ENCODE results near the gene SAP130.
A peak's percentile ranks its signal among the peaks of the same experiment; 100 is the strongest.

SAP130 gene

GRCh38 chr2:128027278-128027800 lies 520 bp downstream of the SAP130 start:
- Histone ChIP-seq H3K4me3 (peak overlapping the region; percentile 71 to 100 (median 95)), H3K27ac (peak overlapping the region; percentile 65 to 97 (median 92))

- Histone ChIP-seq H3K27ac (peak overlapping the region in 19 of 21 experiments; percentile 48 to 97 (median 83)), H3K4me3 (peak overlapping the region; percentile 71 to 100 (median 95))
Observed at GRCh38 chr2:128026448-128027277, 1.2 kb downstream of the SAP130 start.

- no peak overlapping the region for H3K4me3 ChIP-seq
- no peak overlapping the region for H3K27ac ChIP-seq
Observed at GRCh38 chr2:128024816-128025215, 3.0 kb downstream of the SAP130 start.

- Histone ChIP-seq H3K27ac (no peak overlapping the region), H3K4me3 (no peak overlapping the region)
Observed at GRCh38 chr2:128017561-128017960, 10.3 kb downstream of the SAP130 start.

GRCh38 chr2:128016620-128017019 lies 11.2 kb downstream of the SAP130 start:
- H3K4me3 ChIP-seq = no peak overlapping the region
- H3K27ac ChIP-seq = no peak overlapping the region

- Histone ChIP-seq H3K4me3 (no peak overlapping the region), H3K27ac (no peak overlapping the region)
Observed at GRCh38 chr2:128012698-128013097, 15.2 kb downstream of the SAP130 start.

- no peak overlapping the region for H3K27ac ChIP-seq
- H3K4me3 ChIP-seq = no peak overlapping the region
Observed at GRCh38 chr2:128008074-128008672, 19.7 kb downstream of the SAP130 start.

- no peak overlapping the region for H3K27ac ChIP-seq
- no peak overlapping the region for H3K4me3 ChIP-seq
Observed at GRCh38 chr2:128004509-128004908, 23.4 kb downstream of the SAP130 start.

- no peak overlapping the region for H3K4me3 ChIP-seq
- H3K27ac ChIP-seq = no peak overlapping the region
Observed at GRCh38 chr2:128003463-128003862, 24.4 kb downstream of the SAP130 start.

- Histone ChIP-seq H3K4me3 (no peak overlapping the region), H3K27ac (no peak overlapping the region)
Observed at GRCh38 chr2:127996160-127996559, 31.7 kb downstream of the SAP130 start.

GRCh38 chr2:127995725-127996124 lies 32.1 kb downstream of the SAP130 start:
- Histone ChIP-seq H3K4me3 (no peak overlapping the region), H3K27ac (no peak overlapping the region)

GRCh38 chr2:127993659-127994058 lies 34.2 kb downstream of the SAP130 start:
- H3K4me3 ChIP-seq = no peak overlapping the region
- H3K27ac ChIP-seq = no peak overlapping the region

- H3K27ac ChIP-seq = no peak overlapping the region
- H3K4me3 ChIP-seq = no peak overlapping the region
Observed at GRCh38 chr2:127991742-127992141, 36.1 kb downstream of the SAP130 start.

GRCh38 chr2:127986548-127987079 lies 41.2 kb downstream of the SAP130 start:
- no peak overlapping the region for H3K27ac ChIP-seq
- H3K4me3 ChIP-seq = no peak overlapping the region

- Histone ChIP-seq H3K27ac (no peak overlapping the region), H3K4me3 (no peak overlapping the region)
Observed at GRCh38 chr2:127985735-127986134, 42.1 kb downstream of the SAP130 start.

GRCh38 chr2:127985026-127985734 lies 42.7 kb downstream of the SAP130 start:
- no peak overlapping the region for H3K4me3 ChIP-seq
- H3K27ac ChIP-seq = no peak overlapping the region

- Histone ChIP-seq H3K27ac (no peak overlapping the region), H3K4me3 (no peak overlapping the region)
Observed at GRCh38 chr2:127984551-127984950, 43.3 kb downstream of the SAP130 start.

GRCh38 chr2:127969446-127969845 lies 58.4 kb downstream of the SAP130 start:
- Histone ChIP-seq H3K27ac (no peak overlapping the region), H3K4me3 (no peak overlapping the region)

- Histone ChIP-seq H3K4me3 (no peak overlapping the region), H3K27ac (no peak overlapping the region)
Observed at GRCh38 chr2:127968610-127969339, 59.1 kb downstream of the SAP130 start.

GRCh38 chr2:127961729-127962128 lies 66.1 kb downstream of the SAP130 start:
- no peak overlapping the region for H3K4me3 ChIP-seq

More at GRCh38 chr2:127961729-127962128, 66.1 kb downstream of the SAP130 start:
- H3K27ac ChIP-seq = no peak overlapping the region

Data from skin epidermis (tissue), 12 donors.